DND-41 (cell line): ENCODE results near the gene ADNP.

Experiments
- ATAC-seq: fragments of 200-7000 bp; cut with Tn5 transposase; 3 replicates; pipeline ENCODE4 v1.9.1; 2021; ENCODE audit warnings: low read depth; ENCODE audit not compliant: insufficient read depth
- DNase-seq: peaks from one replicate; pipeline ENCODE4 v3.0.0-alpha.2; 2020
- H2AFZ ChIP-seq: 2 replicates; pipeline ENCODE4 v1.6.0; 2012; ENCODE audit warnings: low read depth, low read length
- H3K27ac ChIP-seq: 2 replicates; pipeline ENCODE4 v1.5.1; 2012; ENCODE audit warnings: low read length, inconsistent platforms
- H3K27me3 ChIP-seq: fragments of 200-600 bp; sonication (generic); 2 replicates; pipeline ENCODE4 v1.6.0; 2012; ENCODE audit warnings: low read length, mild to moderate bottlenecking, inconsistent platforms; ENCODE audit not compliant: insufficient read depth, poor library complexity
- H3K36me3 ChIP-seq: 2 replicates; pipeline ENCODE4 v1.5.1; 2012; ENCODE audit warnings: low read length, inconsistent platforms; ENCODE audit not compliant: insufficient read depth
- H3K4me1 ChIP-seq: 2 replicates; pipeline ENCODE4 v1.5.1; 2012; ENCODE audit warnings: mild to moderate bottlenecking, low read length; ENCODE audit not compliant: insufficient read depth
- H3K4me2 ChIP-seq: 2 replicates; pipeline ENCODE4 v1.6.0; 2012; ENCODE audit warnings: mild to moderate bottlenecking, moderate library complexity, low read length, inconsistent platforms; ENCODE audit not compliant: insufficient read depth
- H3K4me3 ChIP-seq, 2 experiments: fragments of 200-600 bp in 1 of 2; shearing (Covaris generic) in 1 of 2; 2 replicates each; pipeline ENCODE4 v1.5.1; 2012 to 2016; ENCODE audit warnings: inconsistent platforms in 2 of 2, low read length in 2 of 2, mild to moderate bottlenecking in 2 of 2, low read depth in 1 of 2, moderate library complexity in 1 of 2
- H3K79me2 ChIP-seq: 2 replicates; pipeline ENCODE4 v1.6.0; 2012; ENCODE audit warnings: low read length, inconsistent platforms; ENCODE audit not compliant: insufficient read depth
- H3K9ac ChIP-seq: 2 replicates; pipeline ENCODE4 v1.6.0; 2012; ENCODE audit warnings: low read depth, mild to moderate bottlenecking, inconsistent platforms, low read length, moderate library complexity
- H3K9me3 ChIP-seq: 2 replicates; pipeline ENCODE4 v1.5.1; 2012; ENCODE audit warnings: low read length, moderate library complexity, mild to moderate bottlenecking, inconsistent platforms; ENCODE audit not compliant: insufficient read depth, severe bottlenecking
- H4K20me1 ChIP-seq: 2 replicates; pipeline ENCODE4 v1.6.0; 2012; ENCODE audit warnings: low read length; ENCODE audit not compliant: insufficient read depth
- CTCF ChIP-seq: IDR thresholded peaks from 2 replicates; pipeline ENCODE4 v1.5.1; 2012; ENCODE audit warnings: borderline replicate concordance, low read length, moderate library complexity, mild to moderate bottlenecking; ENCODE audit not compliant: poor library complexity, severe bottlenecking; ENCODE audit errors: extremely low read depth
- EZH2 ChIP-seq: IDR thresholded peaks from 3 replicates; pipeline ENCODE4 v1.6.1; 2012; ENCODE audit warnings: borderline replicate concordance, low read depth, mild to moderate bottlenecking, moderate library complexity, low read length, inconsistent platforms; ENCODE audit not compliant: severe bottlenecking

ADNP gene

GRCh38 chr20:50969435-50969834 is 38.2 kb upstream of the ADNP start:
- Histone ChIP-seq H2AFZ (no peak overlapping the region), H3K4me2 (no peak overlapping the region), H3K27ac (no peak overlapping the region), H3K27me3 (peaks cover 13% of the 10 kb centered on the region), H3K9ac (no peak overlapping the region), H3K4me1 (no peaks in the 10 kb centered on the region), H3K4me3 (no peak overlapping the region), H3K9me3 (no peaks in the 10 kb centered on the region), H3K79me2 (no peaks in the 10 kb centered on the region), H3K36me3 (no peaks in the 10 kb centered on the region), H4K20me1 (no peaks in the 10 kb centered on the region)
- DNase-seq = no peak
- TF ChIP-seq EZH2 (no peak), CTCF (no peak)
- ATAC-seq = no peak

- Histone ChIP-seq H4K20me1 (no peaks in the 10 kb centered on the region), H3K36me3 (no peaks in the 10 kb centered on the region), H3K27ac (no peak overlapping the region), H3K9me3 (no peaks in the 10 kb centered on the region), H3K9ac (no peak overlapping the region), H3K4me1 (no peaks in the 10 kb centered on the region), H3K4me2 (no peak overlapping the region), H2AFZ (no peak overlapping the region), H3K27me3 (peaks cover 13% of the 10 kb centered on the region), H3K79me2 (no peaks in the 10 kb centered on the region), H3K4me3 (no peak overlapping the region)
- no peak for ATAC-seq
- DNase-seq = no peak
- TF ChIP-seq CTCF = no peak
- TF ChIP-seq EZH2 = no peak
These were observed 37.1 kb upstream of the ADNP start for GRCh38 chr20:50968289-50968688.

- no peak for ATAC-seq
- no peak overlapping the region for H3K27ac ChIP-seq
- no peak overlapping the region for H2AFZ ChIP-seq
- peaks cover 8% of the 10 kb centered on the region for H3K27me3 ChIP-seq
- H4K20me1 ChIP-seq = no peaks in the 10 kb centered on the region
- H3K4me2 ChIP-seq = no peak overlapping the region
- DNase-seq = no peak
- no peaks in the 10 kb centered on the region for H3K4me1 ChIP-seq
- no peaks in the 10 kb centered on the region for H3K79me2 ChIP-seq
- no peaks in the 10 kb centered on the region for H3K9me3 ChIP-seq
- H3K4me3 ChIP-seq = no peak overlapping the region
- TF ChIP-seq EZH2 = no peak
- no peak for TF ChIP-seq CTCF
- H3K9ac ChIP-seq = no peak overlapping the region
- no peaks in the 10 kb centered on the region for H3K36me3 ChIP-seq
These were observed 36.3 kb upstream of the ADNP start for GRCh38 chr20:50967586-50967985.
